ENCODE results near the gene MEX3D. TPM values are rescaled to one million over a fixed set of nuclear protein-coding genes. Genes with fewer than 3 reads are reported as not detected.

MEX3D gene
- total RNA-seq (ENCODE audit: low replicate concordance) = 29.7 and 35.6 TPM in 2 replicates

DNA sequence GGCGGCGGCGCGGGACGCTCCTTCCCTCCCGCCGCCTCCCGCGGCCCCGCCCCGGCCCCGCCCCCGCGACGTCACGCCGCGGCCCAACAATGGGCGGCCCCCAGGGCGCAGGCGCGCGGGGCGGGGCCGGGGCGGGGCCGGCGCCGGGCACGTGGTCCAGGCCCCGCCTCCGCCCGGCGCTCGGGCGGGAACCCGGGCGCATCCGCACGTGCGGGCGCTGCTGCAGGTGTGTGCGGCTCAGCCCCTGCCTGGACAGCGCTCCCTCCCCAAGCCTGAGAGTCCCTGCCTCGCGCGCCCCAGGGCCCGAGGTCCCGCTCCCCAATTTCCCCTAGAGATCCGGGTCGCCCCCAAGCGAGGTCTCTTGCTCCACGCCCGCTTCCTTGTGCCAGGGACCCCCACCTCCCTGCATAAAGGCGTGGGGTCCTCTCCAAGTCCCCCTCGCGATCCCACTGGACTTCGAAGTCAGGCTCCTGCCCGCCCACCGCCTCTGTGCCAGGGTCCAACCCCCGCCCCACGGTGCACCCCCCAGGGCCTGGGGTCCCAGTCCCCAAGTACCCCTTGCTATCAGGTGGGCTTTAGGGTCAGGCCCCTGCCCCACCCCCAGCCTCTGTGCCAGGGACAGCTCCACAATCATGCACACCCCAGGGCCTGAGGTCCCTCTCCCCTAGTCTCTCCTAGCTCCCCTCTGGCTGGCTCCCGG lies at the start of gene MEX3D:
MEX3D (minus strand) TSS at position 6 of the 700 bp plus-strand sequence. CDS start 267 bp downstream, outside the sequence.

GRCh38 chr19:1605236-1606137 lies 37.4 kb upstream of the MEX3D start, which contains the start of gene UQCR11:
Gene UQCR11 (minus strand): TSS chr19:1605462. CDS start chr19:1605409, 53 bp downstream.

GRCh38 chr19:1592755-1593500 lies 24.8 kb upstream of the MEX3D start, which contains the start of gene MBD3:
Gene MBD3 (minus strand): TSS chr19:1592865. CDS start chr19:1592631, 234 bp downstream.

DNA sequence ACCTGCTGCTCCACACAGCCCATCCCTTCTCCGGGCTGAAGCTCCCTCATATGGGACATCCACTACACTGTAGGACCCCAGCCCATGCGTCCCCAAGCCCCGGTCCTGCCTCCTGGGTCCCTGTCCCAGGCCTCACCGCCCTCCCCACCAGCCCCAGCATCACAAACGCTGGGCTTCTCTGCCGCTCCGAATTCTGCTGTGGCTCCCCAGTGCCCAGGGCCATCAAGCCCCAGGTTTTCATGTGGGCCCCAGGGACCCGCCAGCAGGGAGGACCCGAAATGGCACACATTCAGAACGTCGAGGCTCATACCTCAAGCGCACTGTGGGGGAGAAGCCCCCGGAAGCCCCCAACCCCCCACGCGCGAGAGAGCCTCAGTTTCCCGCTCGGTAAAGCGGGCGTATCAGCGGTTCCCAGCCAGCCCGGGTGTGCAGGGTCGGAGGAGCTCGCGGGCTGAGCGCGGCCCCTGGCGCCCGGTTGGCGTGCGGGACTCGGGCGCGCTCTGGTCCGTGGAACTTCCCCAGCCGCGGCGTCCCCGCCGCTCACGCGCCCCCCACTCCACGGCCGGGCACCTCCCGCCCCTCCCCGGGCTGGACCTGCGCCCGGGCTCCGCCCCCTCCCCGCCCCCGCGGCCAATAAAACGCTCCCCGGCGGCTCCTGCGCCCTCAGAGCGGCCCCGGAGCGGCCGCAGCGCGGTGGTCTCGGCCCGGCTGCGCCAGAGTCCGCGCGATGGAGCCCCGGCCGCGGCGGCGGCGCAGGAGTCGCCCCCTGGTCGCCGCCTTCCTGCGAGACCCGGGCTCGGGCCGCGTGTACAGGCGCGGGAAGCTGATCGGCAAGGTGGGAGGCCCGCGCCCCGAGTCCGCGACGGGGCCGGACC lies 44.5 kb downstream of the MEX3D start, which contains the start of gene PLK5:
PLK5 (plus strand) TSS at position 666 of the 875 bp plus-strand sequence. CDS start 2,920 bp downstream, outside the sequence.

DNA sequence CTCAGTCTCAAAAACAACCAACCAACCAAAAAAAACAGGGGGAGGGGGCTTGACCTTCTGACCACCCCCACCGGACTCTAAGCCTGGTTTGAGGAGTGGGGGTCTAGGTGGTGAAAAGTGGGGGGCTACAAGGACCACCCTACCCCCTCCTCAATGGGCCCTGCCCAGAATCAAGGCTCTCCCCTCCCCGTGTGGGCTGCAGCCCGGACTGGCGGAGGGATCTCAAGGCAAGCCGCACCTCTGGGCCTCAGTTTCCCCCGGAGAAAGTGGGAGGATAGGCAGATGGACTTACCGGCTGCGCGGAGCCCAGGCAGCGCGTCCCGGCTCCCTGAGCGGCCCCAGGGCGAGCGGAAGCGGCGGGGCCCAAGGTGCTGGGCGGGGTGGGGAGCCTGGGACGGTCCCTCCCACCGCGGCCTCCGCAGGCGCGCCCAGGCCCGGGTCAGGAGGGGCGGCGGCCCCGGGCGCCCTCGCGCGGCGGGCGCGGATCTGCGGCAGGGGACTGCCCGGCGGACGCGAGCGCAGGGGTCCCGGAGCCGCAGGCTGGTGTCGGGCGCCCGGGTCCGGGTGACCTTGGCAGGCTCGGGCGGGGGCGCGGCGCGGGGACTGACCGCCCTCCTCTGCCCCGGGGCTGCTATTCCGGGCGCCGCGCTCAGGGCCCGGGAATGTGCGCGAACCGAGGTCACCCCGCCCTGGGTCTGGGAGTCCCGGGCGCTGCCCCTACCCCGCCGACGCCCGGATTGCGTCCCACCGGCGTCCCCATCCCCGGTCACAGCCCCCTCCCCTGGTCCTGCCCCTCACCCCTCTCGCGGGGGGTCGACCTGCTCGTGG lies 55.2 kb downstream of the MEX3D start, which contains the start of gene ADAMTSL5:
ADAMTSL5 (minus strand) TSS at position 349 of the 828 bp plus-strand sequence. CDS start 2,076 bp downstream, outside the sequence.

Other genes starting within 250 kb of the MEX3D start
- gene NDUFS7, start 184.4 kb downstream of the MEX3D start, total RNA-seq (ENCODE audit: low replicate concordance) = 51.4 and 87.2 TPM in 2 replicates
- gene GAMT, start 166.8 kb downstream of the MEX3D start, total RNA-seq (ENCODE audit: low replicate concordance) = 29.8 and 36.3 TPM in 2 replicates
- 22.8 and 53.7 TPM in 2 replicates for gene DAZAP1, start 160.7 kb downstream of the MEX3D start, total RNA-seq (ENCODE audit: low replicate concordance)
- gene RPS15, start 129.9 kb downstream of the MEX3D start, total RNA-seq (ENCODE audit: low replicate concordance) = 178 and 496 TPM in 2 replicates
- under 0.01 and 0.08 TPM in 2 replicates for gene APC2, start 118.2 kb downstream of the MEX3D start, total RNA-seq (ENCODE audit: low replicate concordance)
- 13.5 and 21.2 TPM in 2 replicates for gene C19orf25, start 89.1 kb downstream of the MEX3D start, total RNA-seq (ENCODE audit: low replicate concordance)
- 0.68 and 1.5 TPM in 2 replicates for gene PCSK4, start 78.0 kb downstream of the MEX3D start, total RNA-seq (ENCODE audit: low replicate concordance)
- gene REEP6, start 77.1 kb downstream of the MEX3D start, total RNA-seq (ENCODE audit: low replicate concordance) = 1.3 and 2.2 TPM in 2 replicates
- 1.3 and 2.6 TPM in 2 replicates for gene ADAMTSL5, start 55.3 kb downstream of the MEX3D start, total RNA-seq (ENCODE audit: low replicate concordance)
- not detected in 2 replicates for gene PLK5, start 44.2 kb downstream of the MEX3D start, total RNA-seq (ENCODE audit: low replicate concordance)
- 75.7 and 87.9 TPM in 2 replicates for gene MBD3, start 24.5 kb upstream of the MEX3D start, total RNA-seq (ENCODE audit: low replicate concordance)
- 42.0 and 110 TPM in 2 replicates for gene UQCR11, start 37.1 kb upstream of the MEX3D start, total RNA-seq (ENCODE audit: low replicate concordance)
- 58.5 and 79.1 TPM in 2 replicates for gene TCF3, start 84.3 kb upstream of the MEX3D start, total RNA-seq (ENCODE audit: low replicate concordance)
- not detected in 2 replicates for gene ONECUT3, start 185.2 kb upstream of the MEX3D start, total RNA-seq (ENCODE audit: low replicate concordance)
- 0.82 and 2.0 TPM in 2 replicates for gene ATP8B3, start 244.0 kb upstream of the MEX3D start, total RNA-seq (ENCODE audit: low replicate concordance)